ENCODE data around the gene TAS1R3. TPM values are rescaled to one million over a fixed set of nuclear protein-coding genes. Genes with fewer than 3 reads are reported as not detected.

The TAS1R3 gene
- total RNA-seq, 3 donors from 2014 or later, result 0.57 to 1.1 (median 0.96) TPM

GRCh38 chr1:1348420-1349255 is 17.6 kb downstream of the TAS1R3 start:
- Histone ChIP-seq H3K36me3 (ENCODE audit: low read depth) (no peaks in the 10 kb centered on the region), H3K4me3 (peak overlapping the region; percentile 65), H3K9me3 (no peaks in the 10 kb centered on the region), H3K4me1 (ENCODE audit: low read depth) (peaks cover 31% of the 10 kb centered on the region)
- intact Hi-C loops (cut with DNase I, micrococcal nuclease), result no loop called here
- peak in 2 of 3 donors; percentile 57 to 68 for DNase-seq
- TF ChIP-seq CTCF (IDR thresholded peaks at IDR 0.05), result no peak
- peak; percentile 4 for ATAC-seq

- DNase-seq, result peak; percentile 72 to 84 (median 82)
- TF ChIP-seq CTCF (IDR thresholded peaks at IDR 0.05), result no peak
- intact Hi-C loops (cut with DNase I, micrococcal nuclease), result no loop called here
- Histone ChIP-seq H3K4me3 (peak within 1 kb of the TSS; percentile 65), H3K9me3 (no peaks in the 10 kb centered on the region), H3K36me3 (ENCODE audit: low read depth) (no peaks in the 10 kb centered on the region), H3K4me1 (ENCODE audit: low read depth) (peaks cover 34% of the 10 kb centered on the region)
- ATAC-seq, result peak; percentile 63
These were observed 18.4 kb downstream of the TAS1R3 start, which contains the start of gene DVL1 for GRCh38 chr1:1349256-1350012. DVL1 (minus strand) TSS chr1:1349418; CDS start chr1:1349065, 353 bp downstream.

- intact Hi-C loops (cut with DNase I, micrococcal nuclease), result loop anchor here in 1 of 2 donors (2.0 kb wide), 1 partner anchor 23 kb away; the partner anchor contains the start of gene AURKAIP1
- ATAC-seq, result no peak
- no peak for TF ChIP-seq CTCF (IDR thresholded peaks at IDR 0.05)
- DNase-seq, result no peak
- Histone ChIP-seq H3K4me3 (no peak overlapping the region), H3K4me1 (ENCODE audit: low read depth) (peaks cover 27% of the 10 kb centered on the region), H3K9me3 (no peaks in the 10 kb centered on the region), H3K36me3 (ENCODE audit: low read depth) (no peaks in the 10 kb centered on the region)
These were observed 20.7 kb downstream of the TAS1R3 start for GRCh38 chr1:1351511-1352427.

- H3K9me3 ChIP-seq, result no peaks in the 10 kb centered on the region
- no peak for TF ChIP-seq CTCF (IDR thresholded peaks at IDR 0.05)
- intact Hi-C loops (cut with DNase I, micrococcal nuclease), result loop anchor here in 1 of 2 donors (2.0 kb wide), 1 partner anchor 22 kb away; the partner anchor contains the start of gene AURKAIP1
These were observed 21.8 kb downstream of the TAS1R3 start for GRCh38 chr1:1352786-1353388.

More at GRCh38 chr1:1352786-1353388, 21.8 kb downstream of the TAS1R3 start:
- H3K4me1 ChIP-seq (ENCODE audit: low read depth), result peaks cover 16% of the 10 kb centered on the region
- H3K4me3 ChIP-seq, result no peak overlapping the region
- no peaks in the 10 kb centered on the region for H3K36me3 ChIP-seq (ENCODE audit: low read depth)
- DNase-seq (no peak), ATAC-seq (no peak)

Data from mucosa of descending colon (tissue), 3 donors.